Activated CD4-positive, alpha-beta T cell treated with anti-CD3 and anti-CD28 coated beads, Interleukin-2, amount 50 U/mL, for 48 hours (primary cell): ENCODE data around the gene HOMER1.
"Not testable (repeated sequence)": the region's sequence is repeated elsewhere in the genome, so short reads cannot be mapped to it uniquely, and the experiment has no call there.

Experiments used
- DNase-seq, 2 experiments: peaks; one replicate each; pipeline ENCODE4 v3.0.0-alpha.2; 2020

The HOMER1 gene

DNA sequence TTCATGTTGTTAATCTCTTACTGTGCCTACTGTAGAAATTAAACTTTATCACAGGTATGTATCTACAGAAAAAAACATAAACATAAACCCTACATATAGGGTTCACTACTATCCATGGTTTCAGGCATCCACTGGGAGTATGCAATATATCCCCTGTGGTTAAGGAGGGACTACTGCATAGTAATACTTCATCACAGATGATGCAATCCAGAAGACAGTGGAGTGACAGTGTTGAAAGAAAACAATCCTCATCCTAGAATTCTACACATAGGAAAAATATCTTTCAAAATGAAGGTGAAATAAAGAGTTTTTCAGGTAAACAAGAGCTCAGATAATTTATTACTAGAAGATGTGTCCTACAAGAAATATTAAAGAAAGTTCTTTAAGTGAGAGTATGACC lies 105.9 kb downstream of the HOMER1 start:
- DNase-seq = no peak

DNA sequence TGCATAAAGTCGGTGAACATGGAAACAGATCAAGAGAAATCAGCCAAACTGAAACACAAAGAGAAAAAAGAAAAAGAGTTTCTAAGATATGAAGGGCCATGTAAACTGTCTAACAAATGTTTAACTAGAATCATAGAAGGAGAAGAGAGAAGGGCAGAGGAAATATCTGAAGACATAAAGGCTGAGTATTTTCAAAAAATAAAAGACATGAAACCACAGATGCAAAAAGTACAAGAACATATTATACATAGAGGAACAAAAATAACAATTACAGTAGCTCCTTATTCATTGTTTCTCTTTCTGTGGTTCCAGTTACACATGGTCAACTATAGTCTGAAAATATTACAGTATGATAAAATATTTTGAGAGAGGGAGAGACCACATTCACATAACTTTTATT lies 106.3 kb downstream of the HOMER1 start:
- DNase-seq = no peak

DNA sequence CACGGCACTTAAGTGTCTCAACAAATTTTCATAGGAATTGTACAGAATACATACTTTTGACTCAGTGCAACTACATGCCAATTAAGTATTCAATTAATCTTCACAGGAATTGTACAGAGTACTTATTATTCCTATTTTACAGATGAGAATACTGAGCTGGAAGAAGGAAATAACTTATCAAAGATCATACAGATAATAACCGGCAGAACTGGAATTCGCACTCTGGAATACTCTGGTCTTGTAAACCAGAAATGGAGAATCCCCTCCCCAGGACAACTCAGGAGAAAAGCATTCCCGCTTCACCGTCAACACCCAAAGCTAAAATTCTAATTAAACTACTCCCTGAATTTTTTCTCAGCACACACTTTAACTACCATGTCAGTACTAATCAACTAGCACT lies 112.7 kb downstream of the HOMER1 start:
- no peak for DNase-seq

DNA sequence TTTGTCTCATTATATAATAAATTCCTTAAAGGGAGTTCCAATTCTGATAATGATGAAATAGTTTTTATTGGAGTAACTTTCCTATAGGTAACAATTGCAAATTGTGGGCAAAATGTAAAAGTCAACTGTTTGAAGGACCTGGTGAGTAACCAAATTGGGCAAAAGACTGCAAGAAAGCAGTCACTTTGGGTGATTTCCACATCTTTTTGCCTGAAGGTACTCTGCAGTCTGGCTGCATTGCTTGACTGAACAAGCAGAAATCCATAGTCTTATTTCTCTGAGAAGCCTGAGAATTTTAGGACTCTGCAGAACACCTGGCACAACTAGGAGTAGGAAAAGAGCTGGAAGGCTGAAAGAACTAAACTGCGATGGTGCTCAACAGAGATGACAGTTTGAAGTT lies 114.9 kb downstream of the HOMER1 start:
- DNase-seq = no peak

DNA sequence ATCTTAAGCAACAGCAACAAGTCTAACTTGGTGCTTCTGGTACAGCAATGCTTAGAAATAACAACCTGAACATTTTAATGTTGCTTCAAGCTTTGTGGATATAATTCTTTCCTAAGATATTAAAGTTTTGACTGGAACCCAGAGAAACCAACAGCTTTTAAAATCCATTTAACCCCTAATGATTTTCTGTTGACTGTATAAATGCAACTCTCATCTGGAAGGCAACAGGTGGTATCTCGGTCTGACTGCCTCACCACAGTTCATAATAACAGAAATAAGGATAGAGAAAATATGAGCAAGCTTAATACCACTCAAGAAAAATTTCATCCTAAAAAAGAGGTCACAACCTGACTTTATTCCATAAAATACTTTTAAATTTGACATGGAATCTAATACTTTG lies 116.9 kb downstream of the HOMER1 start:
- DNase-seq = no peak

DNA sequence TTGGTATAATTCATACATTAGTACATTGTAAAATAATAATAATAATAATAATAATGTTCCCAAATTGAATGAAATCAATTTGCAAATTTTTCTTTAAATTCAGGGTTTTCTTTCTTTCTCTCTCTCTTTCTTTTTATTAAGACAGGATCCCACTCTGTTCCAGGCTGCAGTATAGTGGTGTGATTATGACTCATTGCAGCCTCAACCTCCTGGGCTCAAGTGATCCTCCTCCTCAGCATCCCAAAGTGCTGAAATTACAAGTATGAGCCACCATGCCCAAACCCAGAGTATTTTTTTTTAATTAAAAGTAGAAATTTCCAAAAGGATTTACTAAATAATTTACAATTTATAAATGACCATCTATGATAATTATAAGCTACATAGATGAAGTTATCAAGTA lies 117.7 kb downstream of the HOMER1 start:
- DNase-seq = no peak

DNA sequence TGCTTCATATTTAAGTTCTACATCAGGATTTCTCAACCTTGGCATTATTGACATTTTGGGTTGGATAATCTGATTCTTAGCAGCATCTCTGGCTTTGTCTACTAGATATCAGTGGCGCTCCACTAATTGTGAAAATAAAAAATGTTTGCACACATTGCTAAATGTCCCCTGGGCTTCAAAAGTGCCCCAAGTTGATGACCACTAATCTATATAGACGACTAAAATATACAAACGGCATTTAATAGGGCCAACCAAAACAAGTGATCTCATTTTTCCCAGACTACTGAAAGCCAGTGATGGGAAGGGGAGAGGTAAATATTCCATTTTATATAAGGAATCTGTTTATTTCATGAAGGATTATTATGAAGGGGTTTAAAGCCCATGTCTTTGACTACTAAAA lies 118.6 kb downstream of the HOMER1 start:
- no peak for DNase-seq

DNA sequence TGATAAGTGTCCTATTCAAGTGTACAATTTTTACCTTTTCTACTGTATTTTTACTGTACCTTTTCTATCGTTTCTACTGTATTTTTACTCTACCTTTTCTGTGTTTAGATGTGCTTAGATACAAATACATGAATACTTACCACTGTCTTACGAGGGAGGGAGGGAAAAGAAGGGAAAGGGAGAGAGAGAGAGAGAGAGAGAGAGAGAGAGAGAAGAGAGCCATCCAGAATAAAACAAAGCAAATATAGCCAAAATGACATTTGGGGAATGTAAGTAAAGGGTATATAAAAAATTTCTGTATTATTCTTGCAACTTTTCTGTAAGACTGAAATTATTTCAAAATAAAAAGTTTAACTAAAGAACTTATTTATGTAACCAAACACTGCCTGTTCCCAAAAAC lies 121.2 kb downstream of the HOMER1 start:
- no peak for DNase-seq

DNA sequence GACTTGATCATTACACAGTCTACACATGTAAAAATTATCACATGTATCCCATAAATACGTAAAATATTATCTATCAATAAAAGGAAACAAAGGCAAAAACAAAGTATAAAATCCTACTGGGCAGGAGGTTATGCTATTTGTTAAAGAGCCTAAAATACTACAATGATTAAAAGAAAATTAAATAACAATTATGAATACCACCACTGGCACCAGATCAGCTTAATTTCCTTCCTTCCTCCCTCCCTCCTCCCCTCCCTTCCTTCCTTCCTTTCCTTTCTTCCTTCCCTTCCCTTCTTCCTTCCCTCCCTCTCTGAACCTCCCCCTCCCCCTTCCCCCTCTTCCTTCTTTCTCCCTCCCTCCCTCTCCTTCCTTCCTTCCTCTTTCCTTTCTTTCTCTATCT lies 127.3 kb downstream of the HOMER1 start:
- no peak for DNase-seq

DNA sequence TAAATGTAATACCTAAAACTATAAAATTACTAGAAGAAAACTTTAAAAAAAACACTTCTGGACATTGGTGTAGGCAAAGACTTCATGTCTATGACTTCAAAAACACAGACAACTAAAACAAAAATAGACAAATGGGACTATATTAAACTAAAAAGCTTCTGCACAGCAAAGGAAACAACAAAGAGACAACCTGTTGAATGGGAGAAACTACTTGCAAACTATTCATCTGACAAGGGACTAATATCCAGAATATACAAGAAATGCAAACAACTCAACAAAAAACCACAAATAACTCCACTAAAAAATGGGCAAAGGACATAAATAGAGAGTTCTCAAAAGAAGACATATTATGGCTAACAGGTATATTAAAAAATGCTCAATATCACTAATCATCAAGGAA lies 128.8 kb downstream of the HOMER1 start:
- DNase-seq = not testable (repeated sequence)

DNA sequence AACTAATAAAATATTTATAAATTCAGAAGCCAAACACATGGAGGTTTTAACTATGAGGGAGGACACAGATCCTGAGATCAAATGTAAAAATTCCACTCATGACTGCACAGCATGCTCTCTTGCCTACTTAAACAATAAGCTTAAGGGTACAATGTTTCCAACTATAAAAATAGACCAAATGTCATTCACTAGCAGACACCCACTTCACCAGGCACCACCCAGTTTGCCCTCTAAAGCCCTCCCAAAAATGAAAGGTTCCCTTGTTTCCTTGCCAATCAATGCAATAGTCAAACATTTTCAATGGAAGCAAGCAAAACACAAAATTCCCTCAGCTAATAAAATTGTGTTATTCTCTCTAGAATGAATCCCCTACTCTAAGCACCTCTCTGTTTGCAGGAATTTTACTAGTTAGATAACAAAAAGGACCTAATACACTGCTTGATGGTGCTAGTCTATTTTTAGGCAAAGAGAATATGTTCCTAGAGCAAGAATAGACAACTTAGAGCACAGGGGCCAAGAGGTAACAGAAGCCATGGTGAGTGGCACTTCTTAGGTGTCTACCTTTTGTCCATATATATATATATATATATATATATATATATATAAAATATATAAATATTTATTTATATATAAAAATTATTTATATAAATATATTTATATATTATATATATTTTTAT lies 135.3 kb downstream of the HOMER1 start:
- no peak for DNase-seq

DNA sequence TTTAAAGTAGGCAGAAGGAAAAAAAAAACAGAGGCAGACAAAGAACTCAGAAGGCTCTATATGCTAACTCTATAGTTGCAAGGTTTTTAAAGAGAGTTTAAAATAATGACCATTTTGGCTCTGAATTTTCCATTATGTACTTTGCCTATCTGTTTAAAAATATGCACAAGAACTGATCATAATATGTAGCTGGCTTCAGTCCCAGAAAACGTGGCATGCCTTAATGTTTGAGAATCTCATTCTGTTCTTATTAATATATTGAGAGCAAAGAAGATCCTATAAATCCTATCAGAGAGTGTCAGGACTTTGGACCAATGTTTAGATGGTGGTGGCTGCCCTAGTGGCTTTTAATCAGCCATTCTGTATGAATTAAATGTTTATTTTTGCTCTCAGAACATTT lies 156.5 kb downstream of the HOMER1 start:
- DNase-seq = no peak

DNA sequence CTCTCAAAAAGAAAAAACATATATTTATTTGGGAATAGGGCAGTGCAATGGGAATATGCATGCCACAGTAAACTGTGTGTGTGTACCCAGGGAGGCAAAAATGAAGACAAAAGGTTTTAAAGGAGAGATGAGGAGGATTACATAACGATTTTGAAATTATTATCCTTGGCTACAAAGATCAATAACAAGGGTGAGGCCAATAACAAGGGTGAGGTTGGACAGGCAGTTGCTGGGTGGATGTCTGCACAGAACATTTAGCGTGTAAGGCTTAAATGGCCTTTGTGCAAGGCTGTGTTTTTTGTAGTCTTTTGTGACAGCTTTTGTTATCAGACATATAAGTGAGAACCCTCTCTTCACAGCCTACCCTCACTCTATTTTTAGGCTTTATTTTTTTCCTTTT lies 164.1 kb downstream of the HOMER1 start:
- no peak for DNase-seq

DNA sequence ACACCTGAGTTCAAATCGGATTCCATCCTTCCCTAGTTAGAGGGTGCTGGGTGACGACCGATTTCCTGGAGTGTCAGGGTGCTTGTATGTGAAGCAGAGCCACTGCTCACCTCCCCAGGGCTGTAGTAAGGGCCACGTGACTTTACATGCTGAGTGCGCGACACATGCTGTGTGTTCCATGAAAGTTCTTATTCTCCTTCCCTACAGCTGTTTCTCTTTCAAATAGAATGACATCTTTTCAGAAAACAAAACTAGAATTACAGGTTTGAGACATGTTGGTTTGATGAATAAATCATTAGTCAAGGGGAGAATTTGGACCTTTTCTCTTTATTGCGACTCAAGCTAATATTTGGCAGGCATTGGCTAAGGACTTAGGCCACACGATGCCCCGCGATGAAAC lies 164.9 kb downstream of the HOMER1 start:
- no peak for DNase-seq

DNA sequence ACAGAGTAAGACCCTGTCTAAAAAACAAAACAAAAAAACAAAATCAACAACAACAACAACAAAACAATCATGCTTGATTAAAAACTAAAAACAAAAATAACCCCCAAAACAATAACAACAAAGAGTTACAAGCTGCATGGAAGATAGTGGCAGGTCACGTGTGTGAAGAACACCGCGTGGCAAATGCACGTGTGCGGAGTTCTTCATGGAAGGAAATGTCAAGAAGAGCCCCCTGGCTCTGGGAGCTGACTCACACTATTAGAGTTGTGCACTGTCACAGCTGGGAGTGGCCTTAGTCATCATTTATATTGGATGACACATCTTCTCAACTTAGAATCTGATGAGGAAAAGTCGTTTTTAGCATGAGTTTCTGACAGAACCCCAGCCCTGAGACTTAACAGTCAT lies 167.5 kb downstream of the HOMER1 start:
- DNase-seq = no peak

DNA sequence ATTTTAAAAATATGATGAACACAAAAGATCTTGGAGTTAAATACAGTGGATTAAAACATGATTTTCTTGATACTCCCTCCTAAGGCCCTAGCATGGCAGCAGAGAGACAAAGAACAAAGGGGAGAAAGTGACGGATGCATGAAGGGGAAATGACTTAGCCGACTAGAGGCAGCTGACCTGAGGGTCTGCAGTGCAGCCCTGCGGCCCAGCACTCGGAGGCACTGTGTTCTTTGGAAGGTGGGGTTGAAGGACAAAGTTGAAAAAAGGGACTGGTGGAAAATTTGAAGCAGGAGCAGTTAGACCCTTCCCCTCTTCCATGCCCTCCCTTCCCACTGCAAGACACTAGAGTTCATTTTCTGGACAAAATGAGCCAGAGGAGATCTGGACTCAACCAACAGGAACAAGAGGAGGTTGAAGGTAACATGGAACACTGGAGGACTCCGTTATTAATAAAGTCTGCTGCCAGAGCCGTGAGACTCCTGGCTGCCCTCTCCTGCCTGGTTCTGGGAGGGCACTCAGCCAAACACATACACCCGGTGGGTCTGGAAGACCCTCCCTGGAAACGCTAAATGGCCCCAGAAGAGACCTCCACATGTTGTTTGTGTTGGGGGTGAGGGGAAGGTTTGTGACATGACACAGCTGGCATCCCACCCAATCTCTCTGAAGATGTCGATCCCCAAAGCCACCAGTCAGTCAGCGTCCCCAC lies 179.9 kb downstream of the HOMER1 start:
- no peak for DNase-seq

DNA sequence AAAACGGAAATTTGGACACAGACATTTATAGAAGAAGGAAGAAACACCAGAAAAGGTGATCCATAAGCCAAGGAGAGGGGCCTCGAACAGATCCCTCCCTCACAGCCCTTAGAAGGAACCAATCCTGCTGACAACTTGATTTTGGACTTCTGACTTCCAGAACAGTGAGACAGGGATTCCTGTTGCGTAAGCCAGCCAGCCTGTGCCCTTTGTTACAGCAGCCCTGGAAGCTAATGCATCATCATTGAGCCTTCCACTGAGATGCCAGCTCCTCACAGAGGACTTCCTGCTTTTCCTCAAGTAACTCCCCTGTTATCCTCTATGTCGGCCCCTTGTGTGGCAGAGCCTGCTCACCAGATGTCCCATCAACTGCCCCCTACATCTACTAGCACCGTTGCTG lies 183.9 kb downstream of the HOMER1 start:
- no peak for DNase-seq

DNA sequence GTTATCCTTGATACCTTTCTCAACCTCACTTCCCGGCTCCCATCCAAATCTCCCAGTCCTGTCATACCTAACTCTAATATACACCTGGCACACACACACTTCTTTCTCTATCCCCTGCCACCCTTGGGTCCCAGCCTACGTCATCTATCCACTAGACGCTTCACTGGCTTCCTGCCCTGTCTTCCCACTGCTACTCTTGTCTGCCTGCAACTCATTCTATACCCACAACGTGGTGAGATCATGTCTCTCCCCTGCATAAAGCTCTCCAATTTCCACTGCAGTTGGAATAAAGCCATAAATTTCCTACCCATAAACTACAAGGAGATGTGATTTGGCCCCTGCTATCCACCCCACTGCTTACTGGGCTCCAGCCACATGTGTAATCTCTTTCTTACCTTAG lies 184.5 kb downstream of the HOMER1 start:
- DNase-seq = no peak
